ENCODE results near the gene RPL31.

DNA sequence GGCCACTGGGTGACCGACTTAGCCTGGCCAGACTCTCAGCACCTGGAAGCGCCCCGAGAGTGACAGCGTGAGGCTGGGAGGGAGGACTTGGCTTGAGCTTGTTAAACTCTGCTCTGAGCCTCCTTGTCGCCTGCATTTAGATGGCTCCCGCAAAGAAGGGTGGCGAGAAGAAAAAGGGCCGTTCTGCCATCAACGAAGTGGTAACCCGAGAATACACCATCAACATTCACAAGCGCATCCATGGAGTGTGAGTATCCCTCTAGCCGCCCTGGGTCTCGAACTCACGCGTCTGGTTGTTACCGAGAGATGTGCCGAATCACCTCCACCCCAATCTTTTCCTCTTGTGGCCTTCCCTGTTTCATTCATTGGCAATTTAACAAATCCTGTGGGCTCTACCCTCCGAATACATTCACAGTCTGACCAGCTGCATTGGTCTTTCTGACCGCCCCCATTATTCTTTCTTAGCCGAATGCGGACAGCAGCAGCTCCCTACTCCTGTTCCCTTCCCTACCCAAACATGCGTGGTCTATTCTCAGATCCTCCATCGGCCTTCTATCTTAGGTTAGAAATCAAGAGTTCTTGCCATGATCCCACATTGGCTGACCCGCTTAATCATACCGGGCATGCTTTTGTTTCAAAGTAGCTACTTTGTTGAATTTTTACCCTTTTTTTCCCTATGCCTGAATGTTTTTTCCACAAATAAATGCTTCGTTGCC, 631 bp downstream of the RPL31 start:
- TF ChIP-seq, protein P1, sequence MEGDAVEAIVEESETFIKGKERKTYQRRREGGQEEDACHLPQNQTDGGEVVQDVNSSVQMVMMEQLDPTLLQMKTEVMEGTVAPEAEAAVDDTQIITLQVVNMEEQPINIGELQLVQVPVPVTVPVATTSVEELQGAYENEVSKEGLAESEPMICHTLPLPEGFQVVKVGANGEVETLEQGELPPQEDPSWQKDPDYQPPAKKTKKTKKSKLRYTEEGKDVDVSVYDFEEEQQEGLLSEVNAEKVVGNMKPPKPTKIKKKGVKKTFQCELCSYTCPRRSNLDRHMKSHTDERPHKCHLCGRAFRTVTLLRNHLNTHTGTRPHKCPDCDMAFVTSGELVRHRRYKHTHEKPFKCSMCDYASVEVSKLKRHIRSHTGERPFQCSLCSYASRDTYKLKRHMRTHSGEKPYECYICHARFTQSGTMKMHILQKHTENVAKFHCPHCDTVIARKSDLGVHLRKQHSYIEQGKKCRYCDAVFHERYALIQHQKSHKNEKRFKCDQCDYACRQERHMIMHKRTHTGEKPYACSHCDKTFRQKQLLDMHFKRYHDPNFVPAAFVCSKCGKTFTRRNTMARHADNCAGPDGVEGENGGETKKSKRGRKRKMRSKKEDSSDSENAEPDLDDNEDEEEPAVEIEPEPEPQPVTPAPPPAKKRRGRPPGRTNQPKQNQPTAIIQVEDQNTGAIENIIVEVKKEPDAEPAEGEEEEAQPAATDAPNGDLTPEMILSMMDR (IDR thresholded peaks at IDR 0.05; ENCODE audit: low read length), result no peak
- no peak for TF ChIP-seq EZH2phosphoT487 (IDR thresholded peaks at IDR 0.05; ENCODE audit: low read length)

All from MM.1S (cell line).